ENCODE measurements around the gene EPHB3. TPM values are rescaled to one million over a fixed set of nuclear protein-coding genes. Genes with fewer than 3 reads are reported as not detected.

EPHB3 gene
- polyA plus RNA-seq, 1 experiment, result 1.9 TPM

GRCh38 chr3:184553385-184553784 is 8.2 kb upstream of the EPHB3 start:
- Histone ChIP-seq H3K4me3 (ENCODE audit: low read depth, low read length) (no peak overlapping the region), H3K27ac (ENCODE audit: low read depth, low read length) (no peak overlapping the region), H3K27me3 (ENCODE audit: control insufficient read depth, insufficient read depth, low read length) (peaks cover 47% of the 10 kb centered on the region), H3K9me3 (ENCODE audit: control insufficient read depth, insufficient read depth, low read length) (no peaks in the 10 kb centered on the region)
- no peak for DNase-seq (ENCODE audit: low read depth, low spot score)
- ChIA-PET CTCF (interaction anchor here (1.3 to 1.8 kb wide), 3 partner anchors 9 to 225 kb away, joined by 4 to 9 read pairs (median 4); no protein-coding TSS in a partner anchor), POLR2A (no interaction called here)
- no peak for TF ChIP-seq CTCF (IDR thresholded peaks at IDR 0.05; ENCODE audit: low read depth, low read length)

- Histone ChIP-seq H3K4me3 (ENCODE audit: low read depth, low read length) (no peak overlapping the region), H3K27ac (ENCODE audit: low read depth, low read length) (no peak overlapping the region), H3K27me3 (ENCODE audit: control insufficient read depth, insufficient read depth, low read length) (peaks cover 56% of the 10 kb centered on the region), H3K9me3 (ENCODE audit: control insufficient read depth, insufficient read depth, low read length) (no peaks in the 10 kb centered on the region)
- no peak for DNase-seq (ENCODE audit: low read depth, low spot score)
- POLR2A ChIA-PET, result interaction anchor here (0.6 kb wide), 1 partner anchor 157 kb away, joined by 3 read pairs; the partner anchor contains the start of gene MAGEF1
- TF ChIP-seq CTCF (IDR thresholded peaks at IDR 0.05; ENCODE audit: low read depth, low read length), result no peak
- CTCF ChIA-PET, result interaction anchor here (0.5 to 1.7 kb wide), 4 partner anchors 10 to 224 kb away, joined by 3 to 7 read pairs (median 4); no protein-coding TSS in a partner anchor
Observed at GRCh38 chr3:184554461-184554860, 7.1 kb upstream of the EPHB3 start.

GRCh38 chr3:184556582-184557347 is 4.8 kb upstream of the EPHB3 start:
- ChIA-PET POLR2A (no interaction called here), CTCF (interaction anchor here (0.6 to 2.4 kb wide), 5 partner anchors 43 to 246 kb away, joined by 3 to 12 read pairs (median 6); no protein-coding TSS in a partner anchor)
- Histone ChIP-seq H3K27ac (ENCODE audit: low read depth, low read length) (no peak overlapping the region), H3K27me3 (ENCODE audit: control insufficient read depth, insufficient read depth, low read length) (peaks cover 45% of the 10 kb centered on the region), H3K4me3 (ENCODE audit: low read depth, low read length) (no peak overlapping the region), H3K9me3 (ENCODE audit: control insufficient read depth, insufficient read depth, low read length) (no peaks in the 10 kb centered on the region; the same call in 1 of the 2 replicates)
- no peak for DNase-seq (ENCODE audit: low read depth, low spot score)
- TF ChIP-seq CTCF (IDR thresholded peaks at IDR 0.05; ENCODE audit: low read depth, low read length), result no peak

- TF ChIP-seq CTCF (IDR thresholded peaks at IDR 0.05; ENCODE audit: low read depth, low read length), result no peak
- DNase-seq (ENCODE audit: low read depth, low spot score), result no peak
- Histone ChIP-seq H3K9me3 (ENCODE audit: control insufficient read depth, insufficient read depth, low read length) (no peaks in the 10 kb centered on the region; the same call in 1 of the 2 replicates), H3K4me3 (ENCODE audit: low read depth, low read length) (no peak overlapping the region), H3K27ac (ENCODE audit: low read depth, low read length) (no peak overlapping the region), H3K27me3 (ENCODE audit: control insufficient read depth, insufficient read depth, low read length) (peaks cover 40% of the 10 kb centered on the region)
- CTCF ChIA-PET, result interaction anchor here (0.6 to 2.4 kb wide), 5 partner anchors 44 to 246 kb away, joined by 3 to 12 read pairs (median 6); no protein-coding TSS in a partner anchor
- POLR2A ChIA-PET, result no interaction called here
Observed at GRCh38 chr3:184557348-184557950, 4.1 kb upstream of the EPHB3 start.
